ENCODE measurements around the gene TMEM254.
"Not testable (repeated sequence)": the region's sequence is repeated elsewhere in the genome, so short reads cannot be mapped to it uniquely, and the experiment has no call there.

DNA sequence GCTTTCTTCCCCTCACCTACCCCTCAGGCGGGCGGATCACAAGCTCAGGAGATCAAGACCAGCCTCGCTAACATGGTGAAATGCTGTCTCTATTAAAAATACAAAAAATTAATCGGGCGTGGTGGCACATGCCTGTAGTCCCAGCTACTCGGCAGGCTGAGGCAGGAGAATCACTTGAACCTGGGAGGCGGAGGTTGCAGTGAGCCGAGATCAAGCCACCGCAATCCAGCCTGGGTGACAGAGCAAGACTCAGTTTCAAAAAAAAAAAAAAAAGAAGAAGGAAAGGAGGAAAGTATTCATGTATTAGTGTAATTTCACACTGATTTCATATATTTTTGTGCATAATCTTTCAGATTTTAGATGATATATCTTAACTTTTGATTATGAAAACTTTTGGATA is 55.2 kb downstream of the TMEM254 start:
- TF ChIP-seq RBAK (tag by site-specific recombination; IDR thresholded peaks at IDR 0.05); ZBTB8A (tag by site-specific recombination; IDR thresholded peaks at IDR 0.05); ZNF558 (tag by site-specific recombination; IDR thresholded peaks at IDR 0.05); ZNF133 (tag by site-specific recombination; IDR thresholded peaks at IDR 0.05); ZNF830 (tag by site-specific recombination; IDR thresholded peaks at IDR 0.05; ENCODE audit: low read depth); ZNF785 (tag by site-specific recombination; IDR thresholded peaks at IDR 0.05); ZNF274 (IDR thresholded peaks at IDR 0.05; ENCODE audit: low read length); ZNF274 (tag by site-specific recombination; IDR thresholded peaks at IDR 0.05; ENCODE audit: borderline replicate concordance): not testable (repeated sequence)
- TF ChIP-seq, protein P1, sequence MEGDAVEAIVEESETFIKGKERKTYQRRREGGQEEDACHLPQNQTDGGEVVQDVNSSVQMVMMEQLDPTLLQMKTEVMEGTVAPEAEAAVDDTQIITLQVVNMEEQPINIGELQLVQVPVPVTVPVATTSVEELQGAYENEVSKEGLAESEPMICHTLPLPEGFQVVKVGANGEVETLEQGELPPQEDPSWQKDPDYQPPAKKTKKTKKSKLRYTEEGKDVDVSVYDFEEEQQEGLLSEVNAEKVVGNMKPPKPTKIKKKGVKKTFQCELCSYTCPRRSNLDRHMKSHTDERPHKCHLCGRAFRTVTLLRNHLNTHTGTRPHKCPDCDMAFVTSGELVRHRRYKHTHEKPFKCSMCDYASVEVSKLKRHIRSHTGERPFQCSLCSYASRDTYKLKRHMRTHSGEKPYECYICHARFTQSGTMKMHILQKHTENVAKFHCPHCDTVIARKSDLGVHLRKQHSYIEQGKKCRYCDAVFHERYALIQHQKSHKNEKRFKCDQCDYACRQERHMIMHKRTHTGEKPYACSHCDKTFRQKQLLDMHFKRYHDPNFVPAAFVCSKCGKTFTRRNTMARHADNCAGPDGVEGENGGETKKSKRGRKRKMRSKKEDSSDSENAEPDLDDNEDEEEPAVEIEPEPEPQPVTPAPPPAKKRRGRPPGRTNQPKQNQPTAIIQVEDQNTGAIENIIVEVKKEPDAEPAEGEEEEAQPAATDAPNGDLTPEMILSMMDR (tag by site-specific recombination; IDR thresholded peaks at IDR 0.05): not testable (repeated sequence)
- TF ChIP-seq, protein P2, sequence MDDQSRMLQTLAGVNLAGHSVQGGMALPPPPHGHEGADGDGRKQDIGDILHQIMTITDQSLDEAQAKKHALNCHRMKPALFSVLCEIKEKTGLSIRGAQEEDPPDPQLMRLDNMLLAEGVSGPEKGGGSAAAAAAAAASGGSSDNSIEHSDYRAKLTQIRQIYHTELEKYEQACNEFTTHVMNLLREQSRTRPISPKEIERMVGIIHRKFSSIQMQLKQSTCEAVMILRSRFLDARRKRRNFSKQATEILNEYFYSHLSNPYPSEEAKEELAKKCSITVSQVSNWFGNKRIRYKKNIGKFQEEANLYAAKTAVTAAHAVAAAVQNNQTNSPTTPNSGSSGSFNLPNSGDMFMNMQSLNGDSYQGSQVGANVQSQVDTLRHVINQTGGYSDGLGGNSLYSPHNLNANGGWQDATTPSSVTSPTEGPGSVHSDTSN (CRISPR knock-in tag; IDR thresholded peaks at IDR 0.05): not testable (repeated sequence)
- TF ChIP-seq, protein P3, sequence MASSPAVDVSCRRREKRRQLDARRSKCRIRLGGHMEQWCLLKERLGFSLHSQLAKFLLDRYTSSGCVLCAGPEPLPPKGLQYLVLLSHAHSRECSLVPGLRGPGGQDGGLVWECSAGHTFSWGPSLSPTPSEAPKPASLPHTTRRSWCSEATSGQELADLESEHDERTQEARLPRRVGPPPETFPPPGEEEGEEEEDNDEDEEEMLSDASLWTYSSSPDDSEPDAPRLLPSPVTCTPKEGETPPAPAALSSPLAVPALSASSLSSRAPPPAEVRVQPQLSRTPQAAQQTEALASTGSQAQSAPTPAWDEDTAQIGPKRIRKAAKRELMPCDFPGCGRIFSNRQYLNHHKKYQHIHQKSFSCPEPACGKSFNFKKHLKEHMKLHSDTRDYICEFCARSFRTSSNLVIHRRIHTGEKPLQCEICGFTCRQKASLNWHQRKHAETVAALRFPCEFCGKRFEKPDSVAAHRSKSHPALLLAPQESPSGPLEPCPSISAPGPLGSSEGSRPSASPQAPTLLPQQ (tag by site-specific recombination; IDR thresholded peaks at IDR 0.05): not testable (repeated sequence)

Data from HEK293 (cell line).